HCT116 (cell line): ENCODE data around the gene BAIAP2. TPM values are rescaled to one million over a fixed set of nuclear protein-coding genes. Genes with fewer than 3 reads are reported as not detected.
A peak's percentile ranks its signal among the peaks of the same experiment; 100 is the strongest.

Source experiments
- ATAC-seq: fragments of 200-7000 bp; cut with Tn5 transposase; 2 replicates; pipeline ENCODE4 v1.9.1; 2020; ENCODE audit warnings: mild to moderate bottlenecking, moderate library complexity
- BruUV-seq: library from RNA; stranded (reverse); fragments of 400-500 nt; replicated peaks from 2 replicates; lab custom pipeline; 2021; lab: Mats Ljungman, UMichigan
- CTCF ChIA-PET: fragments of 300-600 bp; sonication (Branson Sonifier 250); formaldehyde crosslinking; loops from one replicate; lab custom pipeline; 2021; ENCODE audit warnings: antibody characterized with exemption; lab: Charles Lee
- POLR2A ChIA-PET: fragments of 300-600, 350-600 bp; sonication (Branson Sonifier 250); formaldehyde crosslinking; loops from one replicate; lab custom pipeline; 2021; ENCODE audit warnings: antibody characterized with exemption; lab: Charles Lee
- RAD21 ChIA-PET, 2 experiments: fragments of 300-600 bp; sonication (Branson Sonifier 250); formaldehyde crosslinking; loops; one replicate each; lab custom pipeline; 2023; ENCODE audit warnings: low total read pairs in 2 of 2; ENCODE audit not compliant: uncharacterized antibody in 2 of 2, unreplicated experiment in 2 of 2, low non-redundant PET in 1 of 2; lab: Charles Lee
- DNase-seq: peaks from one replicate; pipeline ENCODE4 v3.0.0-alpha.2; 2010; ENCODE audit warnings: low read depth, low spot score
- H2AFZ ChIP-seq: fragments of 200-600 bp; shearing (Covaris generic), sonication (generic); 2 replicates; pipeline ENCODE4 v1.6.1; 2017; ENCODE audit warnings: low read depth, mixed run types, mixed read lengths, antibody characterized with exemption, low read length; ENCODE audit not compliant: poor library complexity, severe bottlenecking
- H3K27ac ChIP-seq: 2 replicates; pipeline ENCODE4 v1.5.1; 2012; ENCODE audit warnings: low read depth, low read length
- H3K27me3 ChIP-seq: fragments of 200-600 bp; sonication (generic); 2 replicates; pipeline ENCODE4 v1.6.1; 2016; ENCODE audit warnings: mixed run types, low read length, mixed read lengths; ENCODE audit not compliant: insufficient read depth
- H3K36me3 ChIP-seq, 2 experiments: fragments of 200-500 bp in 1 of 2; fragments of 200-600 bp in 1 of 2; sonication (Bioruptor generic) in 1 of 2; sonication (generic) in 1 of 2; 2 replicates each; pipeline versions ENCODE4 v1.5.1 to v1.6.1; 2014 to 2016; ENCODE audit warnings: low read length in 2 of 2, inconsistent platforms in 1 of 2, mixed read lengths in 1 of 2, mixed run types in 1 of 2; ENCODE audit not compliant: insufficient read depth in 2 of 2, control insufficient read depth in 1 of 2
- H3K4me1 ChIP-seq, 2 experiments: fragments of 200-600 bp in 1 of 2; sonication (generic) in 1 of 2; 2 replicates each; pipeline versions ENCODE4 v1.5.1 to v1.6.1; 2012 to 2017; ENCODE audit warnings: low read length in 2 of 2, inconsistent platforms in 1 of 2, mild to moderate bottlenecking in 1 of 2, mixed read lengths in 1 of 2, mixed run types in 1 of 2, moderate library complexity in 1 of 2; ENCODE audit not compliant: insufficient read depth in 2 of 2, control insufficient read depth in 1 of 2
- H3K4me2 ChIP-seq: fragments of 200-600 bp; sonication (generic); 2 replicates; pipeline ENCODE4 v1.6.1; 2017; ENCODE audit warnings: mixed run types, low read length, mixed read lengths
- H3K4me3 ChIP-seq, 2 experiments: fragments of 200-600 bp in 1 of 2; sonication (generic) in 1 of 2; replicated peaks in 1 of 2; 2 replicates each; pipeline ENCODE4 v1.5.1; 2011 to 2016; ENCODE audit warnings: low read length in 2 of 2, control low read depth in 1 of 2, low read depth in 1 of 2, mild to moderate bottlenecking in 1 of 2, mixed read lengths in 1 of 2, mixed run types in 1 of 2
- H3K79me2 ChIP-seq: fragments of 200-600 bp; sonication (generic); 2 replicates; pipeline ENCODE4 v1.6.1; 2017; ENCODE audit warnings: mild to moderate bottlenecking, mixed run types, low read length, moderate library complexity, mixed read lengths; ENCODE audit not compliant: insufficient read depth
- H3K9ac ChIP-seq: fragments of 200-600 bp; sonication (generic); 2 replicates; pipeline ENCODE4 v1.6.1; 2016; ENCODE audit warnings: low read length, mixed read lengths
- H3K9me2 ChIP-seq: fragments of 200-600 bp; sonication (generic), shearing (Covaris generic); 2 replicates; pipeline ENCODE4 v1.6.1; 2017; ENCODE audit warnings: mixed run types, mild to moderate bottlenecking, moderate library complexity; ENCODE audit not compliant: insufficient read depth
- H3K9me3 ChIP-seq, 2 experiments: fragments of 200-500 bp in 1 of 2; fragments of 200-600 bp in 1 of 2; sonication (Bioruptor generic) in 1 of 2; sonication (generic) in 1 of 2; 2 replicates each; pipeline ENCODE4 v1.6.1; 2014 to 2017; ENCODE audit warnings: low read length in 2 of 2, mixed read lengths in 2 of 2, inconsistent platforms in 1 of 2, low read depth in 1 of 2, mild to moderate bottlenecking in 1 of 2, mixed run types in 1 of 2, moderate library complexity in 1 of 2; ENCODE audit not compliant: control insufficient read depth in 1 of 2, insufficient read depth in 1 of 2
- H4K20me1 ChIP-seq: fragments of 200-600 bp; sonication (generic), shearing (Covaris generic); 2 replicates; pipeline ENCODE4 v1.6.1; 2017; ENCODE audit warnings: mixed run types, mild to moderate bottlenecking, moderate library complexity; ENCODE audit not compliant: insufficient read depth
- CBX3 ChIP-seq: IDR thresholded peaks from 2 replicates; pipeline ENCODE4 v1.6.1; 2012; ENCODE audit warnings: low read depth
- CEBPB ChIP-seq: IDR thresholded peaks from 2 replicates; pipeline ENCODE4 v1.6.1; 2012; ENCODE audit warnings: low read depth
- EGR1 ChIP-seq: IDR thresholded peaks from 2 replicates; pipeline ENCODE4 v1.6.1; 2012; ENCODE audit warnings: low read depth
- ELF1 ChIP-seq: IDR thresholded peaks from 2 replicates; pipeline ENCODE4 v1.6.1; 2012; ENCODE audit warnings: low read depth, borderline replicate concordance
- EZH2 ChIP-seq: fragments of 200-600 bp; sonication (generic); IDR thresholded peaks from 2 replicates; pipeline ENCODE4 v1.6.1; 2017; ENCODE audit warnings: antibody characterized with exemption, mixed run types
- EZH2phosphoT487 ChIP-seq: fragments of 200-600 bp; IDR thresholded peaks from 2 replicates; pipeline ENCODE4 v1.6.1; 2018; ENCODE audit warnings: antibody characterized with exemption, borderline replicate concordance
- FOSL1 ChIP-seq: IDR thresholded peaks from 2 replicates; pipeline ENCODE4 v1.6.1; 2012; ENCODE audit warnings: low read depth
- POLR2A ChIP-seq: IDR thresholded peaks from 2 replicates; pipeline ENCODE4 v1.7.0; 2011; ENCODE audit warnings: borderline replicate concordance; ENCODE audit not compliant: insufficient read depth, insufficient read length; ENCODE audit errors: extremely low read depth
- POLR2AphosphoS5 ChIP-seq: IDR thresholded peaks from 2 replicates; pipeline ENCODE4 v1.6.1; 2011; ENCODE audit warnings: mild to moderate bottlenecking, low read depth, low read length, moderate library complexity
- SIN3A ChIP-seq: IDR thresholded peaks from 2 replicates; pipeline ENCODE4 v1.6.1; 2012; ENCODE audit warnings: low read depth
- SRF ChIP-seq: IDR thresholded peaks from 2 replicates; pipeline ENCODE4 v1.6.1; 2012; ENCODE audit warnings: low read depth
- TCF7L2 ChIP-seq: IDR thresholded peaks from 2 replicates; pipeline ENCODE4 v1.7.0; 2011; ENCODE audit warnings: borderline replicate concordance, inconsistent platforms; ENCODE audit not compliant: insufficient read depth, insufficient read length; ENCODE audit errors: extremely low read depth
- ZFX ChIP-seq: fragments of 450-650 bp; IDR thresholded peaks from 2 replicates; pipeline ENCODE4 v1.6.1; 2017
- ZNF274 ChIP-seq: fragments of 200-500 bp; sonication (Bioruptor generic); IDR thresholded peaks from 2 replicates; pipeline ENCODE4 v1.6.1; 2014; ENCODE audit warnings: mild to moderate bottlenecking, low read depth, low read length, inconsistent platforms
- intact Hi-C: fragments of 100-400 bp; cut with micrococcal nuclease; formaldehyde crosslinking; loops from 2 replicates; pipeline ENCODE4 v1.10.0; 2022
- total RNA-seq: library from RNA; stranded (reverse); gene quantifications from one replicate; pipeline ENCODE4 v1.2.1, GENCODE V29; 2021; ENCODE audit not compliant: unreplicated experiment
- TF ChIP-seq, protein P1 (sequence below): IDR thresholded peaks from 2 replicates; pipeline ENCODE4 v1.6.1; 2011; ENCODE audit warnings: mild to moderate bottlenecking, low read length, moderate library complexity; ENCODE audit not compliant: insufficient replicate concordance; ENCODE audit errors: extremely low read depth
- TF ChIP-seq, protein P2 (sequence below): IDR thresholded peaks from 2 replicates; pipeline ENCODE4 v1.6.1; 2012; ENCODE audit warnings: low read depth
- TF ChIP-seq, protein P3 (sequence below): IDR thresholded peaks from 2 replicates; pipeline ENCODE4 v1.6.1; 2012
- TF ChIP-seq, protein P4 (sequence below), 3 experiments: fragments of 200-600 bp in 1 of 3; sonication (generic) in 1 of 3; IDR thresholded peaks in 2 of 3; conservative IDR thresholded peaks in 1 of 3; 2 replicates each; pipeline ENCODE4 v1.5.1; 2012 to 2017; ENCODE audit warnings: low read depth in 2 of 3, low read length in 2 of 3, antibody characterized with exemption in 1 of 3, borderline replicate concordance in 1 of 3, control low read depth in 1 of 3, mild to moderate bottlenecking in 1 of 3, mixed read lengths in 1 of 3, mixed run types in 1 of 3, moderate library complexity in 1 of 3; ENCODE audit not compliant: insufficient read depth in 1 of 3

Gene BAIAP2
- total RNA-seq, 1 experiment from 2014 or later, result 105 TPM

DNA sequence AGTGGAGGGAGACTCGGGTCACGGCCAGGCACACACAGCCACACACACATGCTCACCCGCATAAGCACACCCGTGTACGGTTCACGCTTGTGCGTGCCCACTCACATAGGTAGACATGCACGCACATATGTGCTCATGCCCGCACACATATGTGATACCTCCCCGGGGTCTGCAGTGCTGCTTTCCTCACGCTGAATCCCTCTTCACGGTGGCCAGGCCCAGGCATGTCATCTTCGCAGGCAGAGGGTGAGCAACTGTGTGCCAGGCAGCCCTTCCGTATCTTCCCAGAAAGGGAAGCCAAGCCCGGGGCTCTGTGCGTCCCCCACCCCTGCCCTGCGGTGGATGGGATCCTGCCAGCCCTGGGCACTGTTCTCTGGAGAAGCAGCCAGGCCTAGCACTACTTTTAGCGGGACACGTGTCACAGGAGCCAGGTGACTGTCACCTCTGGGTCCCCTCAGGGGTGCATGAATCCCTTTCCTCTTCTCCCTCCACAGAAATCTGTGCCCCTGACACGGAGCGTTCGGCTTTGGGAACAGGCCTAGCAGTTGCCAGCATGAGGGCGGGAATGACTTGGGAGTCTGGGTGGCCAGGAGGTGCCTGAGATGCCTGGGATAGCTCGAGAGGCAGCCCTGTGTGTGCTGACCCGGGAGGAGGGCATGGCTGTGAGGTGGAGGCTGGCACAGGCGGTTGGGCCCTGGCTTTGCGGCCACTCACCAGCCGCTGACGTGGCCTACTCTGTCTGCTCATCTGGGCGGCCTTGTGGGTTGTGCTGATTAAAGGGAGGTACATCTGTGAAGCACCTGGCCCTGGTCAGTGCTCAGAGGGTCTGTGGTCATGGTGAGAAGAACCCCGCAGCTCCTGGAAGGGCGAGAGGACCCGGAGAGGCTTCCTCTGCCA lies 47.5 kb downstream of the BAIAP2 start:
- Histone ChIP-seq H3K27me3 (no peaks in the 10 kb centered on the region), H3K79me2 (peaks cover 53% of the 10 kb centered on the region; the same call in 1 of the 2 replicates), H3K9ac (no peak overlapping the region), H3K9me3 (no peaks in the 10 kb centered on the region), H4K20me1 (peaks cover 11% of the 10 kb centered on the region; the same call in 1 of the 2 replicates), H3K36me3 (peaks cover 6 to 38% of the 10 kb centered on the region in 2 experiments; a peak in 3 of 4 replicates), H3K4me1 (peaks cover 0 to 6% of the 10 kb centered on the region in 2 experiments; a peak in 1 of 4 replicates), H2AFZ (no peak overlapping the region), H3K4me3 (no peak overlapping the region), H3K27ac (peak overlapping the region; percentile 4; the same call in 1 of the 2 replicates), H3K9me2 (no peaks in the 10 kb centered on the region), H3K4me2 (no peak overlapping the region)
- TF ChIP-seq POLR2A, result no peak
- no peak for TF ChIP-seq EZH2phosphoT487
- TF ChIP-seq ELF1, result no peak
- no peak for TF ChIP-seq FOSL1
- no peak for TF ChIP-seq EGR1
- TF ChIP-seq EZH2, result no peak
- TF ChIP-seq, protein P1, sequence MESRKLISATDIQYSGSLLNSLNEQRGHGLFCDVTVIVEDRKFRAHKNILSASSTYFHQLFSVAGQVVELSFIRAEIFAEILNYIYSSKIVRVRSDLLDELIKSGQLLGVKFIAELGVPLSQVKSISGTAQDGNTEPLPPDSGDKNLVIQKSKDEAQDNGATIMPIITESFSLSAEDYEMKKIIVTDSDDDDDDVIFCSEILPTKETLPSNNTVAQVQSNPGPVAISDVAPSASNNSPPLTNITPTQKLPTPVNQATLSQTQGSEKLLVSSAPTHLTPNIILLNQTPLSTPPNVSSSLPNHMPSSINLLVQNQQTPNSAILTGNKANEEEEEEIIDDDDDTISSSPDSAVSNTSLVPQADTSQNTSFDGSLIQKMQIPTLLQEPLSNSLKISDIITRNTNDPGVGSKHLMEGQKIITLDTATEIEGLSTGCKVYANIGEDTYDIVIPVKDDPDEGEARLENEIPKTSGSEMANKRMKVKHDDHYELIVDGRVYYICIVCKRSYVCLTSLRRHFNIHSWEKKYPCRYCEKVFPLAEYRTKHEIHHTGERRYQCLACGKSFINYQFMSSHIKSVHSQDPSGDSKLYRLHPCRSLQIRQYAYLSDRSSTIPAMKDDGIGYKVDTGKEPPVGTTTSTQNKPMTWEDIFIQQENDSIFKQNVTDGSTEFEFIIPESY, result no peak
- TF ChIP-seq, protein P2, sequence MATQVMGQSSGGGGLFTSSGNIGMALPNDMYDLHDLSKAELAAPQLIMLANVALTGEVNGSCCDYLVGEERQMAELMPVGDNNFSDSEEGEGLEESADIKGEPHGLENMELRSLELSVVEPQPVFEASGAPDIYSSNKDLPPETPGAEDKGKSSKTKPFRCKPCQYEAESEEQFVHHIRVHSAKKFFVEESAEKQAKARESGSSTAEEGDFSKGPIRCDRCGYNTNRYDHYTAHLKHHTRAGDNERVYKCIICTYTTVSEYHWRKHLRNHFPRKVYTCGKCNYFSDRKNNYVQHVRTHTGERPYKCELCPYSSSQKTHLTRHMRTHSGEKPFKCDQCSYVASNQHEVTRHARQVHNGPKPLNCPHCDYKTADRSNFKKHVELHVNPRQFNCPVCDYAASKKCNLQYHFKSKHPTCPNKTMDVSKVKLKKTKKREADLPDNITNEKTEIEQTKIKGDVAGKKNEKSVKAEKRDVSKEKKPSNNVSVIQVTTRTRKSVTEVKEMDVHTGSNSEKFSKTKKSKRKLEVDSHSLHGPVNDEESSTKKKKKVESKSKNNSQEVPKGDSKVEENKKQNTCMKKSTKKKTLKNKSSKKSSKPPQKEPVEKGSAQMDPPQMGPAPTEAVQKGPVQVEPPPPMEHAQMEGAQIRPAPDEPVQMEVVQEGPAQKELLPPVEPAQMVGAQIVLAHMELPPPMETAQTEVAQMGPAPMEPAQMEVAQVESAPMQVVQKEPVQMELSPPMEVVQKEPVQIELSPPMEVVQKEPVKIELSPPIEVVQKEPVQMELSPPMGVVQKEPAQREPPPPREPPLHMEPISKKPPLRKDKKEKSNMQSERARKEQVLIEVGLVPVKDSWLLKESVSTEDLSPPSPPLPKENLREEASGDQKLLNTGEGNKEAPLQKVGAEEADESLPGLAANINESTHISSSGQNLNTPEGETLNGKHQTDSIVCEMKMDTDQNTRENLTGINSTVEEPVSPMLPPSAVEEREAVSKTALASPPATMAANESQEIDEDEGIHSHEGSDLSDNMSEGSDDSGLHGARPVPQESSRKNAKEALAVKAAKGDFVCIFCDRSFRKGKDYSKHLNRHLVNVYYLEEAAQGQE, result no peak
- no peak for TF ChIP-seq TCF7L2
- no peak for TF ChIP-seq ZFX
- TF ChIP-seq POLR2AphosphoS5, result no peak
- no peak for TF ChIP-seq CBX3
- TF ChIP-seq SRF, result no peak
- no peak for TF ChIP-seq ZNF274
- no peak for TF ChIP-seq SIN3A
- no peak for TF ChIP-seq CEBPB
- TF ChIP-seq, protein P3, sequence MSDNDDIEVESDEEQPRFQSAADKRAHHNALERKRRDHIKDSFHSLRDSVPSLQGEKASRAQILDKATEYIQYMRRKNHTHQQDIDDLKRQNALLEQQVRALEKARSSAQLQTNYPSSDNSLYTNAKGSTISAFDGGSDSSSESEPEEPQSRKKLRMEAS, result no peak
- TF ChIP-seq, protein P4, sequence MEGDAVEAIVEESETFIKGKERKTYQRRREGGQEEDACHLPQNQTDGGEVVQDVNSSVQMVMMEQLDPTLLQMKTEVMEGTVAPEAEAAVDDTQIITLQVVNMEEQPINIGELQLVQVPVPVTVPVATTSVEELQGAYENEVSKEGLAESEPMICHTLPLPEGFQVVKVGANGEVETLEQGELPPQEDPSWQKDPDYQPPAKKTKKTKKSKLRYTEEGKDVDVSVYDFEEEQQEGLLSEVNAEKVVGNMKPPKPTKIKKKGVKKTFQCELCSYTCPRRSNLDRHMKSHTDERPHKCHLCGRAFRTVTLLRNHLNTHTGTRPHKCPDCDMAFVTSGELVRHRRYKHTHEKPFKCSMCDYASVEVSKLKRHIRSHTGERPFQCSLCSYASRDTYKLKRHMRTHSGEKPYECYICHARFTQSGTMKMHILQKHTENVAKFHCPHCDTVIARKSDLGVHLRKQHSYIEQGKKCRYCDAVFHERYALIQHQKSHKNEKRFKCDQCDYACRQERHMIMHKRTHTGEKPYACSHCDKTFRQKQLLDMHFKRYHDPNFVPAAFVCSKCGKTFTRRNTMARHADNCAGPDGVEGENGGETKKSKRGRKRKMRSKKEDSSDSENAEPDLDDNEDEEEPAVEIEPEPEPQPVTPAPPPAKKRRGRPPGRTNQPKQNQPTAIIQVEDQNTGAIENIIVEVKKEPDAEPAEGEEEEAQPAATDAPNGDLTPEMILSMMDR (IDR thresholded peaks at IDR 0.05 in 2 of 3, conservative IDR thresholded peaks at IDR 0.05 in 1 of 3; ENCODE audit: borderline replicate concordance in 1 of 3, insufficient read depth in 1 of 3, low read depth in 2 of 3, low read length in 2 of 3), result no peak
- ATAC-seq (no peak; the same call in 1 of the 2 replicates), DNase-seq (no peak)
- ChIA-PET POLR2A (no interaction called here), CTCF (no interaction called here), RAD21 (no interaction called here)
- BruUV-seq, result no TSS peak
- intact Hi-C loops, result no loop called here
